ENCODE measurements around the gene QPRT.
"Not testable (repeated sequence)": the region's sequence is repeated elsewhere in the genome, so short reads cannot be mapped to it uniquely, and the experiment has no call there.

The QPRT gene

GRCh38 chr16:29720703-29721102 lies 41.7 kb downstream of the QPRT start:
- FAIRE-seq, result no peak

- not testable (repeated sequence) for FAIRE-seq
Observed at GRCh38 chr16:29721167-29721879, 42.3 kb downstream of the QPRT start.

GRCh38 chr16:29726845-29727377 lies 47.9 kb downstream of the QPRT start:
- FAIRE-seq, result no peak

DNA sequence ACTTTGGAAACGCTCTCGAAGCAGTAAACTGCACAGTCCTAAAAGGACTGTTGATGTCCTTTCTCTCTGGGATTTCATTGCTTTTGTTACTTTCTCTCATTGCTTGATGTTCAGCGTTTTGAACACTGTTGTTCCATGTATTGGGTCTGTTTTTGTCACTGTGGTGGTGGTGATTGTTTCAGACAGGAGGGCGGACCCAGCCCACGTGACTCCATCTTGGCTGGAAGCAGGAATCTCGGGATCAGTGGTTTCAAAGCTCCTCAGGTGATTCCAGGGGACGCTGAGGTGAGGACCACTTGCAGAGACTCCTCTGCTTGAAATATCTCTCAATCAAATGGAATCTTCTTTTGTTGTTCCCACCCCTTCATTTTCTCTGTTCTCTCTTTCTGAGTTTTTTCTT lies 48.5 kb downstream of the QPRT start:
- FAIRE-seq, result no peak

DNA sequence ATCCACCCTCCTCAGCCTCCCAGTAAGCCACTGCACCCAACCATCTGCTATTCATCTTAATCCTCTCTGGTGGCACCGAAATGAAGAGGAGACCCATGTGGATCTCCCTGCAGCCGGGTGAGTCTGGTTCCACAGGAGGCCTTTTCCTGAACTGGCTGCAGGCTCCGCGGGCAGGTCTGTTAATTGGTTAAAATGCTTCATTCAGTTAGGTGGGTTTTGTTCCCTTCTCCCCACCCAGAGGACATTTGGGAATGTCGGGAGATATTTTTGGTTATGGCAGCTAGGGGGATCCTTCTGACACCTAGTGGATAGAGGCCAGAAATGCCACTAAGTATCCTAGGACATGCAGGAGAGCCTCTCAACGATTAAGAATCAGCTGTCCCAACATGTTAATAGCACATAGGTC lies 50.1 kb downstream of the QPRT start:
- no peak for FAIRE-seq

- no peak for FAIRE-seq
Observed at GRCh38 chr16:29730649-29731048, 51.7 kb downstream of the QPRT start.

DNA sequence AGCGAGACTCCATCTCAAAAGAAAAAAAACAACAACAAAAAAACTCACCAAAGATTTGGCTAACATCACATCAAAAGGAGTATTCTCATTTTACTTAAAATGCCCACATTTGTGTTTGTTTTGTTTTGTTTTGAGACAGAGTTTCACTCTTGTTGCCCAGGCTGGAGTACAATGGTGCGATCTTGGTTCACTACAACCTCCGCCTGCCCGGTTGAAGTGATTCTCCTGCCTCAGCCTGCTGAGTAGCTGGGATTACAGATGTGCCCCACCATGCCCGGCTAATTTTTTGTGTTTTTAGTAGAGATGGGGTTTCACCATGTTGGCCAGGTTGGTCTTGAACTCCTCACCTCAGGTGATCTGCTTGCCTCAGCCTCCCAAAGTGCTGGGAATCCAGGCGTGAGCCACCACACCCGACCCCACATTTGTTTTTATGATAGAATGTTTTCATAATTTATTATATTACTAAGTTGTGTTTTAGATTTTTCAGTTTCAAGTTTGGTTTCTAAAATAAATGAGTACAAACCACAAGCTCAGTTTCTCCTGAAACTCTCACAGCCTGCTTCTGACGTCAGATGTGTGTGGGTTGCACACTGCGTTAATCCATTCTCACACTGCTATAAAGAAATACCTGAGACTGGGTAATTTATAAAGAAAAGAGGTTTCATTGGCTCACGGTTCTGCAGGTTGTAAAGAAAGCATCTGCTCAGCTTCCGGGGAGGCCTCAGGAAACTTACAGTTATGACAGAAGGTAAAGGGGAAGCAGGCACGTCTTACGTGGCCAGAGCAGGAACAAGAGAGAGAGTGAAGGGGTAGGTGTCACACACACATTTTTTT lies 53.0 kb downstream of the QPRT start:
- FAIRE-seq, result not testable (repeated sequence)

- FAIRE-seq, result no peak
Observed at GRCh38 chr16:29734786-29735185, 55.8 kb downstream of the QPRT start.

DNA sequence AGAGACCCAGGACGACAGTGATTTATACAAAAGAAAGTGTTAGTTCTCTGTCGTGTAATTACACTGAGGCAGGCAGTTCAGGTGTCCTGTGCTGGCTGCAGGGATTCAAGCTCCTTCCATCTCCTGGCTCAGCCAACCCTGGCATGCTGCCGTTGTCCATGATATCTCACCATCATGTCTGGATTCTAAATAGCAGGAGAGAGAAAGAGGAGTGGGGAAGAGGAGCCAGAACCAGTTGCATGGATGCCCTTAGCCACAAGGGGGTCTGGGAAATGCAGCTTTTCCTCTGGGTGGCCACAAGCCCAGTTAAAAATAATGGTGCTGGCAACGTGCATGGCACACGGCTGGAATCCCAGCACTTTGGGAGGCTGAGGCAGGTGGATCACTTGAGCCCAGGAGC lies 57.1 kb downstream of the QPRT start:
- FAIRE-seq, result no peak

DNA sequence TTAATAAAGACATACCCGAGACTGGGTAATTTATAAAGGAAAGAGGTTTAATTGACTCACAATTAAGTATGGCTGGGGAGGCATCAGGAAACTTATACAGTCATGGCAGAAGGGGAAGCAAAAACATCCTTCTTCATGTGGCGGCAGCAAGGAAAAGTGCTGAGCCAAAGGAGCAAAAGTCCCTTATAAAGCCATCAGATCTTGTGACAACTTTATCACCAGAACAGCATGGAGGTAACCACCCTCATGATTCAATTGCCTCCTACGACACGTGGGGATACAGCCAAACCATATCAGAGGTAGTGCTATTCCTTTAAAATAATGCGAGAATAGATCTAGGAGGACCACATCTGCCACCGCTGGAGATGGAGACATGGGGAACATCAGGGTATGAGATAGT lies 57.8 kb downstream of the QPRT start:
- FAIRE-seq, result no peak

- FAIRE-seq, result no peak
Observed at GRCh38 chr16:29737713-29738112, 58.7 kb downstream of the QPRT start.

DNA sequence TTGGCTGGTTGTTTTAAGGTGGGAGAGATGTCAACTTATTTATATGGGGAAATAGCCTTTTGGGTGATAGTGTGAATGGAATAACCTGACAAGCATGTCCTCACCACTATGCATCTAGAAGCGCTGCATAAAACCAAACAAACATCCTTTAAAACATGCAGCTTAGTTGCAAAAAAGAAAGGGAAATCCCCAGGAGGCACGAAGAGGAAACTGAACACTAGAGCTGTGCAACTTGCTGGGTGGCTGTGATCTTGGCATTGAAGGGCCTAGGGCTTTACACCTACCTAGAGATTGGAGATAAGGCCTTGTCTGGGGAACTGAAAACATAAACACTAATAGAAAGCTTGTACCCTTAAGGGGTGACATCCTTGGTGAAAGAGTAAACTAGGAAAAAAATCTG lies 59.5 kb downstream of the QPRT start:
- no peak for FAIRE-seq

- FAIRE-seq, result not testable (repeated sequence)
Observed at GRCh38 chr16:29739927-29740629, 61.1 kb downstream of the QPRT start.

DNA sequence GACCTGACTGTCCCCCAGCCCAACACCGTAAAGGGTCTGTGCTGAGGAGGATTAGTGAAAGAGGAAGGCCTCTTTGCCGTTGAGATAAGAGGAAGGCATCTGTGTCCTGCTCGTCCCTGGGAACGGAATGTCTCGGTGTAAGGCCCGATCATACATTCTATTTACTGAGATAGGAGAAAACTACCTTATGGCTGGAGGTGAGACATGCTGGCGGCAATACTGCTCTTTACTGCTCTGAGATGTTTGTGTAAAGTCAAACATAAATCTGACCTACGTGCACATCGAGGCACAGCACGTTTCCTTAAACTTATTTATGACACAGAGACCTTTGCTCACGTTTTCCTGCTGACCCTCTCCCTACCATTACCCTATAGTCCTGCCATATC lies 61.6 kb downstream of the QPRT start:
- not testable (repeated sequence) for FAIRE-seq

GRCh38 chr16:29742683-29743275 lies 63.8 kb downstream of the QPRT start:
- FAIRE-seq, result no peak

- no peak for FAIRE-seq
Observed at GRCh38 chr16:29743475-29743826, 64.5 kb downstream of the QPRT start.

- no peak for FAIRE-seq
Observed at GRCh38 chr16:29743827-29744531, 65.0 kb downstream of the QPRT start.

GRCh38 chr16:29744541-29745101 lies 65.6 kb downstream of the QPRT start:
- no peak for FAIRE-seq

DNA sequence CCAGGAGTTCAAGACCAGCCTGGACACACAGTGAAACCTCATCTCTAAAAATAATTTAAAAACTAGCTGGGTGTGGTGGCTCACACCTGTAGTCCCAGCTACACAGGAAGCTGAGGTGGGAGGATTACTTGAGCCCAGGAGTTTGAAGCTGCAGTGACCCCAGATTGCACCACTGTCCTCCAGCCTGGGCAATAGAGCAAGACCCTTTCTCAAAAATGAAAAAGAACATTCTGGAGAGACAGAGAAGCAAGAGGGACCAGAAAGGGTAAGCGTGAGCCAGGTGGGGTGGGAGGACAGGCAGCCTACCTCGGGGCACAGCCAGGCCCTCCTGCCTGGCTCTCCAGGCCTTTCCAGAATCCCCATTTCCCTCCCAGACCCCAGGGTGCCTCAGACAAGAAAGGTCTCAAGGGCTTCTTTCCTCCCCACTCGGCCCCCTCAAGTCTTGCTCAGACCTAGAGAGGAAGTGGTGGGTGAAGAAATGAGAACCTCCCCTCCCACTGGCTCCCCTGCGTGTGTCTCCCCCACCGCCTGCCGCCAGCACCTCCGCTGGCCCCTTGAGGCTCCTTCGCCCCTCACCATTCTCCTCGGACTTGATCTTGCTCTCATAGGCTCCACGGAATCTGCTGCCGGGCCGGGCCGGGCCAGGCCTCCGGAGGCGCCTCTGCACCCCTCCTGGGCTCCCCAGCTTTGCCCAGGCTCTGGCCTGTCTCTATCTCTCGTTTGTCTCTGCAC lies 66.3 kb downstream of the QPRT start:
- no peak for FAIRE-seq

DNA sequence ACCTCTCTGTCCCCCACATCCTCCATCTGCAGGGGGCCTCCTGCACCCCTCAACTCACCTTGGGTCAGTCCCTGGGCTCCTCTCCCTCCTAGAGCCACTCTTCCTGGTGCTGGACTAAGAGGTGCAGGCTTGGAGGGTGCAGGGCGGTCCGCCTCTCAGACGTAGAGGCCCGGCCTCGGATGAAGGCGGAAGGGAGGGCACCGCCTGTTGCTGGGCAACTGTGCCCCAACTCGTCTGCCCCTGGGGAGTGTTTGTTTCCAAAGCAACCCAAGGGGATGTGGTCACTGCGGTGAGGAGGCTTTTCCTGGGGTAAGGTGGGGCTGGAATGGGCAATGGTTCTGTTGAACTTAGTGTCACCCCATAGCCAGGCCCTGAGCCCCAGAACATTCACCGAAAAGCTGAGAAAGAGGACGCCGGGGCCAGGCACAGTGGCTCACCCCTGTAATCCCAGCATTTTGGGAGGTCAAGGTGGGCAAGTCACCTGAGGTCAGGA lies 66.9 kb downstream of the QPRT start, which contains the start of gene C16orf54:
C16orf54 (minus strand) TSS at position 138 of the 493 bp plus-strand sequence. CDS start 1,039 bp downstream, outside the sequence.
- FAIRE-seq, result no peak

DNA sequence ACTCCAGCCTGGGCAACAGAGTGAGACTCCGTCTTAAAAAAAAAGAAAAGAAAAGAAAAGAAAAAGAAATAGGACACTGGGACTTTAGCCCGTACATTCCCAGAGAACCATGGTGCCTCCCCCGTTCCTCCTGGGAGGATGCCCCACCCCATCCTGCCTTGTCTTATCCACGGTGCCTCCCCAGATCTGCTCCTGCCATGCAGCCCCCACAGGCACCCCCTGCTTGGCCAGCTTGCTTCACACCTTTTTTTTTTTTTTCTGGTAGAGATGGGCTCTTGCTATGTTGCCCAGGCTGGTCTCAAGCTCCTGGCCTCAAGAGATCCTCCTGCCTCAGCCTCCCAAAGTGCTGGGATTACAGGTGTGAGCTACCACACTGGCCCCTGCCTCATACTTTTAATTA lies 67.5 kb downstream of the QPRT start:
- not testable (repeated sequence) for FAIRE-seq

Measured in colon (tissue), 2 donors.